Caki2 (cell line): ENCODE measurements around the gene MBP. TPM values are rescaled to one million over a fixed set of nuclear protein-coding genes. Genes with fewer than 3 reads are reported as not detected.

Source experiments
- DNase-seq: peaks from one replicate; pipeline ENCODE4 v3.0.0-alpha.2; 2015; ENCODE audit warnings: low read depth
- in situ Hi-C: cut with HindIII; loops from 2 replicates; pipeline ENCODE4 v1.10.0; 2016; ENCODE audit warnings: low sequenced_read_pairs, low pct_unique_long_range_greater_than_20kb, mixed read lengths
- total RNA-seq: library from RNA; depleted of rRNA; stranded (reverse); fragments of >200 nt; shearing (Covaris generic); gene quantifications from 2 replicates; pipeline ENCODE4 v1.2.3, GENCODE V29; 2014; ENCODE audit warnings: low replicate concordance

The MBP gene
- total RNA-seq, 1 experiment from 2014 or later = 14.7 TPM

DNA sequence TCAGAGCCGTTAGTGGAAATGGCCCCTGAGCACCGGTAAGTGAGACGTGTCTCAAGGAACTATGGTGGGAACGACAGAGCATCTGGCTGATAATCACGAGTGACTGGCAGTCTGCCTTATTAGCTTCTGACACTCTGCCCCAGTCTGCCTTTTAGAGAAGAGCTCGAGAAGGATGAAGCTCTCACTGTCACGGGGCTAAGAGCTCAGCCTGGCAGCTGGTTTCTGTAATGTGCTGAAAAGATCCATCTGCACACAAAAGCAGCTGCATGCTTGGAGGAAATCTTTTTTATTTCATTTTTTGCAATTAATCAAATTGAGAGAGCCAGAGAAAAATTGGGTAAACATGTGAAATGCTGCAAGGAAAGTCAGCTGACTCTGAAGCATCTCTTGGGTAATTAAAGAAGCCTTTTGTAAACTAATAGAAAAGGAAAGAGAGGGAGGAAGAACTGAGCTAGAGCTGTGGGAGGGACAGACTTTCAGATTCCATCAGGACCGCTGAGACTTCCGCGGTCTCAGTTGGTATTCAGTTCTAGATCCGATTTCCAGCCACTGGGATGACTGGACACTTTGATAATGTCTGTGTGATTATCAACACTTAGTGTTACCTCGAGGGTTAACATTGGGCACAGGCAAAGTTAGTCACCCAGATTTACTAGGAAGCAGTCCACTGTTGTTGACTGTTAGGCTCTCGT is 24.4 kb downstream of the MBP start:
- in situ Hi-C loops = no loop called here
- no peak for DNase-seq

DNA sequence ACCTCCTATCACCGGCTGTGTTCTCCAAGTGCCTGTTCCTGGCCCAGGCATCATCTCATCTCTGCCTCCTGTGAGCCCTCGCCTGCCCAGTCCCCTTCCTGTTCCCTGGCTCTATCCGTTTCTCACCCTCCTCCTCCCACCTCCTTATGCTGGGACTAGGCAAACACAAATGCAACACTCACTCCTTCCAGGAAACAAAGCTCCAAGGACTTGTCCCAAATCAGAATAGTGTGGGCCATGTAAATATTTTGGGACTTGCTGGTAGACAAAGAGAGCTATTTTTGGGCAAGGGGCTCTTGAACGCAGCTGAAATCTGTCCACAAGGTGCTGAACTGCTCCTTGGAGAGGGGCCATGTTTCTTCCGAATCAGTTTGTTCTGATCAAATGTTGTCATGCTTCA is 25.3 kb downstream of the MBP start:
- in situ Hi-C loops = no loop called here
- no peak for DNase-seq

DNA sequence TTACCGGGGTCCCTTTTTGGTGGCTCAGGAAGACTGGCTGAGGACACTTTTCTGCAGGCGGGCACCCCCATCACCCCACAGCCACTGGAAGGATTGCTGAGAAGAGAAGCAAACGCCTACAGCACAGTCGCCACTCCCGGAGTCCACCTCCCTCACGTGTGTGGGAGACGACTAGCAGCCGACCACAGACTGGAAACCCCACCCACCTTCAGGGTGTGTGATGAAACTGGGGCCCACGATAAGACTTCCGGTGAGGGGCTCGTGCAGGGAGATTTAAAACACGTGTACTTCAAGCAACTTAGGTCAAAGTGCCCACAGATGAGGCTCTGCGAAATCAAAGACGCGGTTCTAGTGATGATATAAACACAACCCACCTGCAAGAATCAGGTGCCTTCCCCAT is 26.3 kb downstream of the MBP start:
- in situ Hi-C loops = no loop called here
- no peak for DNase-seq

DNA sequence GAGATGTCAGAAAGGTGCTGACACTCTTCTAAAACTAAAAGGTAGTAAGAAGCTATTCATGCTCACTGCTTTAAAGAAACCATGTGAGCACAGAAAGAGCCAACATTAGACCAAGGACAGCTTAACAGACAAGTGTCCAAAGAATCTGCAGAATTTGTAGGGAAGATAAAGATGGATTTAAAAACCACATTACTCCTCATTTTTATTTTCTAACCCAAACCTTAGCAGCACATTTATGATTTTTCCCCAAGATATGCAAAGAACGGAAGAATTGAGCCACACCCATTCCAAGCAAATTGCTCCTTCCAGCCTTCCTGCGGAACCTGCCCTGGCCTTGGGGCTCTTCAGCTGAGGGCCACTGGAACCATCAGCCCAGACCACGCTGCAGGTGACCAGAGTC is 26.9 kb downstream of the MBP start:
- no peak for DNase-seq
- in situ Hi-C loops = no loop called here

DNA sequence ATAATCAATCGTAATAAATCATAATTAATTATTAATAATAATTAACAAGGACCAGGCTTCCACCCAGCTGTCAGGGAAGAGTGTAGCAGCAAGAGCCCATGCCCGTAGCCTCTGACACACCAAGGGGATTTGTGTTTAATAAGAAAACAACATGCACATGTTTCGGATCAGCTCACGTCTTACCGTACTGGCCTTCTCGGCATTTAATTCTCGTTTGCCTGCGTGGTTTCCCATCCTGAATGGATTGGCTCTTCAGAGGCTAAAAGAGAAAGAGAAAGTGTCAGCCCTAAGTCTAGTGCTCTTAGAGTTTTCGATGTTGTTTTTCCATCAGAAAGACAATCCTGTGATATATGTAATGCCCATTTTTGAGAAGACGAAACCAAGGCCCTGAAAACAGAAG is 27.6 kb downstream of the MBP start:
- no peak for DNase-seq
- in situ Hi-C loops = no loop called here

DNA sequence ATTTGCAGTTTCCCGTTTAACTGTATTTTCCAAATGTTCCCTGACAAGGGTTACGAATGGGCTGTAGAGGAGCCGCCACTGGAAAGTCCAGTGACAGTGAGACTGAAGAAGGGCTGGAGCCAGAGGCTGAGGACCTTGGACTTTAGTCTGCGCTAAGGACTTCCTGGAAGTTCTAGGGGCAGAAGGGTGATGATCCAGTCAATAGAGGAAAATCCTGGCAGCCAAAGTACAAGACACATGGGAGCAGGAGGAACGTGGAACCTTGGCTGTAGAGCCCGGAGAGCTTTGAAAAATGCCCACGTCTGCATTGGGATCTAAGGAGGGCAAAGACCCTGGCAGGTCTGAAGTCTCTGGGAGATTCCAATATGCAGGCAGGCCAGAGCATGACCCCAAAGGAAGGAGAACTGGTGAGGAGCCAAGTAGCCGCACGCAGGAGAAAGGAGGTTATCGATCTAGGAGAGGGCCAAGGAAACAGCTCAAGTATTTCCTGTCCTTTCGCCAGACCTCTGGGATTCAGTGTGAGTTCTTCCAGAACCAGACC is 28.5 kb downstream of the MBP start:
- in situ Hi-C loops = no loop called here
- no peak for DNase-seq

DNA sequence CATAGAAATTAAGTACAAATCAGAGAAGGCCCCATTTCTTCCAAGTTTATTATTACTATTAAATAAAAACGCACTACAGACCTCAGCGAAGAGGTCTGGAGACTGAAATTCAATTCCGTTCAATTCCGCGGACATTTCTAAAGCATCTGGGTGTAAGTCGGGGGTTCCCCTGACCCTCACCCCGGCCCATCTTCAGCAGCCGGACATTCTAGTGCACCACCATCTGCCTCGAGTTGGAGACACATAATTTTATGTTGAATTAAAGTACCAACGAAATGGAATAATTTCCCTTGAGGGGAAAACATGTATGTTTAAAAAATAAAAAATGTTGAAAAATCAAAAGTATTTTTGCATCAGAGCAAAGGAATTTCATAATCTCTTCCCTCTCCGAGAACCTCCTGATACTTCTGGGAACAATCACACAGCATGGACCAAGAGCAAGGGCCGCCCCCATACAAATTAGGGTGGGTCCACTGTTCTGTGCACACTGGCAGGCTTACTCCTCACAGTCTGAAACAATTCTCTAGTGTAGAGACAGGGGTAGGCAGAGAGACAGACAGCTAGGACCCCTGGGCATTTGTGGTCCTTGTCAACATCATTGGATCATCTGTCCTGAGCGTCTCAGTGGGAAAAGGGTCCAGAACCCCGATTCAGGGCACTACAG is 29.3 kb downstream of the MBP start:
- DNase-seq = no peak
- in situ Hi-C loops = no loop called here

DNA sequence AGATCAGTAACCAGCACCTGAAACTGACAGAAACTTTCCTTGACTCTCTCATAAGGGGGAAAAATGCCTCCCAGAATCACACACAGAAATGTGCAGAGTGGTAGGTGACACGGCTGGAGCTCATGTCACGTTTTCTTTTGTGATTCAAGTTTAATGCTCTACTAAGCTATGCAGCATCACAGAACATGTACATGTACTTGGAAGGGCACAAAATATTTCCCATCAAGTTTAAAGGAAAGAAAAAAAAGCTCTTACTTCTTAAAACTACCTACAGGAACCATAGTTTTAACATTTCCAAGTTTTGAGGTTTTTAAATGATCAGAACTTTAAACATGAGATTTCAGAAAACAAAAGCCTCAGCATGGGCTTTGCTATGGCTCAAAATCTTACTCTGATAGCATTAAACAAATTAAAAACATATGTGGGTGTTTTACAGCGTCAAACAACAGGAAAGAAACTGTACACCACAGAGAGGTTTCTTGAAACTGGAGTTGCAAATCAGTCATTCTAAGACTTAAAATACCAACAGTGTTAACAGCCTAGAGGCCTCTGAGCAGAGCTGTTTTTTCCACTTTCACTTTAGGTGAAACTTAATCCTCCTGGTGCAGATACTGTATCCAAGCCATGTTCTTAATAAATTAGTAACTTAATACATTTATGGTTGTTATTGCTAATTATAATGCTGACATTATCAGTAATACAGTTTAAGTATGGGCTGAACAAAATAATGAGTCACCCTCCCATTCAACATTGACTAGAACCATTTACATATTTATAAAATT is 30.1 kb downstream of the MBP start:
- in situ Hi-C loops = no loop called here
- DNase-seq = no peak

DNA sequence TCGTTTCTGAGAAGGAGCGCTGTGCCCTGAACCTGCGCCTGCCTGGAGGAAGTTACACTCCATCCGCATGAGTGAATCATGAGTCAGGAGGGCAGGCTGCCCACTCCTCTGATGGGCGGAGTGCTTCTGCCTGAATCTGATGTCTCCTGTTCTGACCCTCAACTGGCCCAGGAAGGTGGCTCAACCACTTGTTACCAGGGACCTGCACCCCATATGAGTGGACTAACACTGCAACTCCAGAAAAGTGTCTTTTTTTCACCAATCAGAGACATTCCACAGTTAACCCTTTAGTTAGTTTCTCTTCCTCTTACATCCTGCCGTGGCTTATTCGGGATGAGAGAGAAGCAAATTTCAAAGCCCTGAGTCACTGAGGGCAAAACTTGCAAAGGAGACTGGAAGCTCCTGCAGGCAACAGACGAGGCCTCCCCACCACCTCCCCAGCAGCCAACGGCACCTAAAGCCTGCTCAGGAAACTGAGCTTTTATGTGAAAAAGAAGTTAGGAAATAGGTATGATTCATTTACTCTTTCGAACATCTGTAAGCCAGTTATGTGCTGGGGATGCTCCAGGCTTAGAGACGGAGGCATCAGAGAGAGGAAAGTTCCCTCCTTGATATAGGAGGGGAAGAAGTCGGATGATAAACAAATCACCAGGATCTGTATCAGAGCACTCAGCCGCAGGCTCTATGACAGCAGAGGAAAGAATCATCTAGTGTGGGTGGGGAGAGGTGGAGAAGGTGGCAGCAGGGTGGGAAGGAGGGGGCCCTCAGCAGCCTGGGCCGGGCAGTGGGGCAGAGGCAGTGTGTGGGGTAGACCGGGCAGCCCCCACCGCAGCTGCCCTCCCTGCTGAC is 30.9 kb downstream of the MBP start:
- in situ Hi-C loops = no loop called here

DNA sequence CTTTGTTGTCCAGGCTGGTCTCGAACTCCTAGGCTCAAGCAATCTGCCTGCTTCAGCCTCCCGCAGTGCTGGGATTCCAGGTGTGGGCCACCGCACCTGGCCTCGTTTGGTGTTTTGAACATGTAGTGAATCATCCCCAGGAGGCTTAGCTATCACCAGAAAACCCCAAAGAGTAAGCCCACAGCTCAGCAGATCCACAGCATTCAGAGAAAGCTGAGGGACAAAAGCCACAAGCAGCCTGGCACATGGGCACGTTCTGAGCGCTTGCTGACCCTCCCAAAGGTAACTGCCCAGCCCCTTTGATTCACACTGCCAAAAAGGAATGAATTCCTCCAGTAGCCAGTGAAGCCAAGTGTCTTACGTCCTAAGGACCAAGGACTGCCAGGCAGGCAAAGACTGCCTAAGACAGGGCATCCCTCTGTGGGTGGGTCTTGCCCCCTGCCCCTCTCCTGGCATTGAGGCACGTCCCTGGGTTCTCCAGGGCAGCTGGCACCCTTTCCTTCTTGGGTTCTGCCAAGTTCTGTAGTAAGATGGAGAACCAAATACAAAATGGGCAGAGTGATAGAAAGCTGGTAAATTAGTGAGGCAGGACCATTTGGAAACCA is 31.7 kb downstream of the MBP start:
- DNase-seq = no peak
- in situ Hi-C loops = no loop called here

More for the DNA sequence above, 30.9 kb downstream of the MBP start:
- peak; percentile 87 for DNase-seq

DNA sequence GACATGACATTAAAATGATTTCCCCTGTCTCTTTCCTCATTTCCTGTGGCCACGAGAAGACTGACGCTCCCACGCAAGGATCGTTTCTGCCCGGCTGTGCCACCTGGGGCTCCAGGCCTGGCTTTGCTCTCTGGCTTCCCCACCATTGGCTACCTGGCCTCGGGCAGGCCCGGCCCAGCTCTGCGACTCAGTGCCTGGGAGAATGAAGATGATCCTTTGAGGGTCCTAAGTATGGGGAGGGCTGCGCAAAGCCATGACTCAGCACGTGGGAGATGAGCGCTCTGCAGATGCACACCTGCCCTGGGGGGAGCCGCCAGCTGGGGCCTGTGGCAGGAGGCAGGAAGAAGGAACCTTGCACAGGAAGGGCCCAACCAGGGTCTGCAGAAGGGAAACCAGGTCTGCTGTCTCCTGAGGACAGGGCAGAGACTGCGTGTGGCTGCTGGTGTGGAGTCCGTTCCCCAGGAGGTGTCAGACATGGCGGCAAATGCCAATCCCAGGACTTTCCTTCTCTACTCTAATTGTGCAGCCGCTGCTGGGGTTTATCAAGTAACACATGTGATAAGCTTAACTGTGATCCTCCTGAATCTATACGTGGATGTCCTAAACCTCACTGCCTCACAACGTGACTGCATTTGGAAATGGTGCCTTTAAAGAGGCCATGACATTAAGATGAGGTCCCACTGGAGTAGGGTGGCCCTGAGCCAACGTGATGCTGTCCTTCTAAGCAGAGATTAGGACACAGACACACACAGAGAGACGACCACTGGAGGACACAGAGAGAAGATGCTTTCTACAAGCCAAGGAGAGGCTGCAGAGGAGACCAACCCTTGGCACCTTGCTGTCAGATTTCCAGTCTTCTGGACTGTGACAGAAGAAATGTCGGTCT is 32.9 kb downstream of the MBP start:
- in situ Hi-C loops = no loop called here

DNA sequence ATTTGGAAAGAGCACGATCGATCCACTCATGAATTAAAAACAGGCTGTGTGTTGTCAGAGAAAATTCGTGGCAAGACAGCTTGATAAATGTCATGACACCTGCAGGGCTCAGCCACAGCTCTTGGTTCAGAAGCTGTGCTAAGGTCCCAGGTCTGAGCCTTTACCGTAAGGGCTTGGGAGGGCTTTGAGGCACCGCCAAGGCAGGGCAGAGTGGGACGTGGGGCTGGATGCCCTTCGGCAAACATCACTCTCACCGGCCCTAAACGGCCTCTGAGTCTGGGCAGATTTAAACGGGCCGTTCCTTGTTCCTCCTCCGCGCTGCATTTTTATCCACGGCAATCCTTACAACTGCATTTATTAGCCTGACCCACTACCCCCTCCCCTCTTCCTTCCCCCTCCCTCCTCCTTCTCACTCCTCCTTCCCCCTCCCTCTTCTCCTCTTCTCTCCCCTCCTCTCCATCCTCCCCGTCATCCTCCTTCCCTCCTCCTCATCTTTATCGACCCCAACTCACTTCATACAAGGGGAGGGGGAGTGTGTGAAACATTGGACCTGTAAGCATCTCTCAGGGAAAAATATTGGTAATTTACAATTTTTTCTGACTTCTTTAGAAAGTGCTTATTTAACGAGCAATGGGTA is 33.9 kb downstream of the MBP start:
- DNase-seq = no peak
- in situ Hi-C loops = no loop called here

More for the DNA sequence above, 32.9 kb downstream of the MBP start:
- no peak for DNase-seq

DNA sequence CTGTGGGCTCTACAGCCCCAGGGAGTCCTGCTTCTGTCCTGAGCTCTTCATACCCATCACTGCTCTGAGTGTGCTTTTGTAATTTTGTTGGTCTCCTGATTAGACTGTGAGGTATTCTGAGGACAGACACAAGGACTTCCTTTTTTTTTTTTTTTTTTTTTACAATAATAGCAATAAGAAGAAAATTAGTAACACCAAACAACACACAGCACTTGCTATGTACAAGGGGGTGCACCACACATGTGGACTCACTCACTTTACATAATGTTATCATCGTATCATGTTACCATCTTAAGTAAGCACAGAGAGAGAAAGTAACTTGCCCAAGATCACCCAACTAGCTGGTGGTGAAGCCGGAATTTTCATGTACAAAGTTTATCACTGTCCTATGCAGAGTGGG is 34.6 kb downstream of the MBP start:
- in situ Hi-C loops = no loop called here

DNA sequence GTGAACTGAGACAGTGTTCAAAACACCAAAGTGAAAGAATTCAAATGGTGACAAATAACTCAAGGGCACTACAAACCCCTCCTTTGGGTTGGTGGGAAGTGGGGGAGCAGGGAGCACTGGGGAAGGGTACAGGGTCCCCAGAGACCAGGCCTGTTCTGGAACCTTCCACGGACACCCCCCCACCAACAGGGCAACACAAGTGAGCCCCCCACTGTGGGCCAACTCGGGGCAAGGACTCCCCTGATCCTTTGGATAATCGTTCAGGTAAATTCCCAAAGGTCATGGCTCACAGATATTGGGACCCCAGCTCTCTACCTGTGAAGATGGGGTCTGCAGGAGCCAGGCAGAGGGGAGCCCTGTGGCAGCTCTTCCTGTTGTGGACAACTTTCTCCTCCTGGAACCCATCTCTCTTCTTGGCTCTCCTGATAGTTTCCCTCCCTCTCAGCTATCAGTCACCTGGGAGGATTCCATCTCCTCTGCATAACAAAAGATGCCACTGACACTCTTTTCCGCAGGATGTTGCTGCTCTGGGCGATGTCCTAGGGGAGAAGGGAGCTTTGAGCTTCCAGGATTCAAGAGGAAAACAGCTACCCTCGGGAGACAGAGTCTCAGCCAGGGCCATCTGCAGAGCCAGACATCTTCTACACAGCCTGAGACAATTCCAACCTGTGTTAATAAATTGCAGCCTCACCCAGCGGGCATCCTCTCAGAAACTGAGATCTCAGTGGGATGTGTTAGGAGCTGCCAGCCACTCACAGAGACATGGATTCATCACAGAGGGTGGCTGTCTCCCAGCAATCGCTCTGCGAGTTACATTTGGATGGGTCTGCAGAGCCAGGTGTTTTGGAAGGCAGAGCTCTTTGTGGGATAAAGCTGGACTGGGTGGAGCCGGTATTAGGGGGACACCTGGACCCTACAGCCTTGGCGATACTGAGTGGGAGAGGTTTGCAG is 35.4 kb downstream of the MBP start:
- in situ Hi-C loops = no loop called here
- no peak for DNase-seq

More for the DNA sequence above, 34.6 kb downstream of the MBP start:
- no peak for DNase-seq
